Measurements from ENCODE around the gene DENND5A. TPM values are rescaled to one million over a fixed set of nuclear protein-coding genes. Genes with fewer than 3 reads are reported as not detected.

The DENND5A gene
- total RNA-seq, 1 experiment from 2014 or later: 110 TPM

DNA sequence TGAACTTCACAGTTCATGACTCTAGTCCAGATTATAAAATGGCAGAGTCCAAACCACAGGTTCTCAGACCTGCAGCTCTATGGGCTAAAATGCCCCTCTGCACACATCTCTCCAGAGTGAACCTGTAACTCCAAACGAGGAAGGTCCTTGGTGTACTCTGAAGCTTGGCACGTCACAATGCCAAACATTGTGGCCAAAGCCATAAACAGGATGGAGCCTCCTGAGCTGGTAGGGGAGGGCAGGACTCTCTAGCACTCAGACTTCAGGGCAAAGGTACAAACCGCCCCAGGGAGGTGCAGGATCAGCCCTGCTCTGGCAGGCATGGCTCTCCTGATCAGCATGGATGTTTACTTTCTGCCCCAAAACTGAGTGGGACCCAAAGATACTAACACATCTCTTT lies 176.1 kb downstream of the DENND5A start:
- Histone ChIP-seq H3K36me3 (replicated peaks; ENCODE audit: control insufficient read depth, insufficient read depth, low read length) (no peaks in the 10 kb centered on the region), H3K27me3 (ENCODE audit: control insufficient read depth, insufficient read depth, low read length) (peaks cover 33% of the 10 kb centered on the region), H3K4me3 (ENCODE audit: insufficient read depth, low read depth, low read length) (no peak overlapping the region)
- DNase-seq: no peak

Other genes starting within 250 kb of the DENND5A start
- 0.55 and 1.4 TPM in 2 replicates for gene SCUBE2, start 173.8 kb downstream of the DENND5A start, total RNA-seq (2014; rRNA removed; shearing (Covaris generic))
- 38.2 and 39.1 TPM in 2 replicates for gene TMEM41B, start 49.2 kb upstream of the DENND5A start, total RNA-seq (2014; rRNA removed; shearing (Covaris generic))
- gene IPO7, start 119.3 kb upstream of the DENND5A start, total RNA-seq (2014; rRNA removed; shearing (Covaris generic)): 147 and 226 TPM in 2 replicates
- gene ZNF143, start 195.7 kb upstream of the DENND5A start, total RNA-seq (2014; rRNA removed; shearing (Covaris generic)): 55.7 and 64.1 TPM in 2 replicates

All from H7 (cell line).